ENCODE data around the gene BCL3.

DNA sequence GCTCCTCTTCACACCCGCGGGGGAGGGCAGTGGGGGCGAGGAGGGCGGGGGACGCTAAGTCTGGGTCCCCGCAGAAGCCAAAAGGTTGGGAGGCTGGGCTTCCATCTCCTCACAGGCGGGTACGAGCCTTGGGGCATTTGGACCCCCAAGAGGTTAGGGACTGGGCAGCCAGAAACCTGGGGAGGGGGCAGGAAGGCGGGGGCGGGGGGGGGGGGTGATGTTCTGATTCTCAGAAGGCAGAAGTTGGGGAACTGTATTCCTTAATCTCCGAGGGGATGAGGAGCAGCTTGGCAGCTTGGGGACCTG, 5.1 kb downstream of the BCL3 start:
- TF ChIP-seq POLR2A (IDR thresholded peaks at IDR 0.05) (no peak), POLR2AphosphoS5 (IDR thresholded peaks at IDR 0.05) (no peak)
- TF ChIP-seq, protein P1, sequence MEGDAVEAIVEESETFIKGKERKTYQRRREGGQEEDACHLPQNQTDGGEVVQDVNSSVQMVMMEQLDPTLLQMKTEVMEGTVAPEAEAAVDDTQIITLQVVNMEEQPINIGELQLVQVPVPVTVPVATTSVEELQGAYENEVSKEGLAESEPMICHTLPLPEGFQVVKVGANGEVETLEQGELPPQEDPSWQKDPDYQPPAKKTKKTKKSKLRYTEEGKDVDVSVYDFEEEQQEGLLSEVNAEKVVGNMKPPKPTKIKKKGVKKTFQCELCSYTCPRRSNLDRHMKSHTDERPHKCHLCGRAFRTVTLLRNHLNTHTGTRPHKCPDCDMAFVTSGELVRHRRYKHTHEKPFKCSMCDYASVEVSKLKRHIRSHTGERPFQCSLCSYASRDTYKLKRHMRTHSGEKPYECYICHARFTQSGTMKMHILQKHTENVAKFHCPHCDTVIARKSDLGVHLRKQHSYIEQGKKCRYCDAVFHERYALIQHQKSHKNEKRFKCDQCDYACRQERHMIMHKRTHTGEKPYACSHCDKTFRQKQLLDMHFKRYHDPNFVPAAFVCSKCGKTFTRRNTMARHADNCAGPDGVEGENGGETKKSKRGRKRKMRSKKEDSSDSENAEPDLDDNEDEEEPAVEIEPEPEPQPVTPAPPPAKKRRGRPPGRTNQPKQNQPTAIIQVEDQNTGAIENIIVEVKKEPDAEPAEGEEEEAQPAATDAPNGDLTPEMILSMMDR (IDR thresholded peaks at IDR 0.05) = no peak

Data from transverse colon (tissue), 4 donors.